Left forelimb (tissue), 1 donor: ENCODE measurements around the gene TSPAN17.
"Not testable (repeated sequence)": the region's sequence is repeated elsewhere in the genome, so short reads cannot be mapped to it uniquely, and the experiment has no call there.

ENCODE experiments used
- DNase-seq: peaks from one replicate; pipeline ENCODE4 v3.0.0-alpha.2; 2018; ENCODE audit warnings: low spot score

The TSPAN17 gene

DNA sequence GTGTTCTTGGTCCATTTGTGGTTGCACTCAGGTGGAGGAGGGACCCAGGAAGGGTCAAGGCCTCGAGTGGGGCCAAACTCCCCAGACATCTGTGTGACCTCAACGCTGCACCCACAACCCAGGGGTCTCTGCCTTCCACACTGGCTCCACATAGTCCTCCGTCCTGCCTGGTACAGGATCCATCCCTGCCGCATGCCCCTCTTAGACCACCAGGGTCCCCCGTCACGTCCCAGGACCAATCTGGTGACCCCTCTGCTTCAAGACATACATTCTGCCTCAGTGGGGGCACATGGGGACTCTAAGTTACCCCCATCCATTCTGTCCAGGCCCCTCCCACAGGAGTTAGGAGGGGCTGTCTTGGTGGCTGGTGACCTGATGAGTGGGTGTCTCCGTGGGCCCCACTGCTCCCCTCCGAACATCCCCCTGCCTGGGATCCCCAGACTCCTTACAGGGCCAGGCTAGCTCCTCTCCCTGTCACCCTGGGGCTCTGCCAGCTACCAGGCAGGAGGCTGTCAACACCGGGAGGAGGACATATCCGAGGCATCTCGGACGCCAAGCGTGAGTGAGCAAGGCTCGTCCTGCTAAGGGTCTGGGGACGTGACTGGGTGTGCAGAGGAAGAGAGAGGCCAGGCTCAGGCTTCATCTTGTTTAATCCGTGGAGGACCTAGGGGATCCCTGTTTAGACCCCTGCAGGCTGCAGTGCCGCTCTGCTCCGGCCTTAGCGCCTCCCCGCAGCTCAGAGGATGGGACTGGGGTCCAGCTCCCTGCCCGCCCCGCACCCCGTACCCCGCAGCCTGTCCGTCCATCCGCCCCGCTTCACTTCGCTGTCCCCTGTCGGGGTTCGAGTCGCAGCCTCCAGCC lies 32.3 kb downstream of the TSPAN17 start:
- no peak for DNase-seq

DNA sequence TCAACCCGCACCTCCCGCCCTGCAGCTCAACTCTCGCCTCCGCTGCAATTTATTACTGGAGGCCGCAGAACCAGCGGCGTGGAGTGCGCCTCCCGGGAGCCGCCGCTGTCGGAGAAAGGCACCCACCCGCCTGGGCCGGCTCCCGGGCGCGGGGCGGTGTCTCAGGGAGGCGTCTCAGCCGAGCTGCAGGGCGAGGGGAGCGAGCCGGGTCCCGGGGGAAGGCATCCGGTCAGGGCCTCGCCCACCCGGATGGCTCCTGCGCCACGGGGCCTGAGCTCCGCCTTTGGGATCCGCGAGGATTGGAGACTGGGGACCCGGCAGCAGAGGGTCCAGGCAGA lies 32.9 kb downstream of the TSPAN17 start:
- no peak for DNase-seq

DNA sequence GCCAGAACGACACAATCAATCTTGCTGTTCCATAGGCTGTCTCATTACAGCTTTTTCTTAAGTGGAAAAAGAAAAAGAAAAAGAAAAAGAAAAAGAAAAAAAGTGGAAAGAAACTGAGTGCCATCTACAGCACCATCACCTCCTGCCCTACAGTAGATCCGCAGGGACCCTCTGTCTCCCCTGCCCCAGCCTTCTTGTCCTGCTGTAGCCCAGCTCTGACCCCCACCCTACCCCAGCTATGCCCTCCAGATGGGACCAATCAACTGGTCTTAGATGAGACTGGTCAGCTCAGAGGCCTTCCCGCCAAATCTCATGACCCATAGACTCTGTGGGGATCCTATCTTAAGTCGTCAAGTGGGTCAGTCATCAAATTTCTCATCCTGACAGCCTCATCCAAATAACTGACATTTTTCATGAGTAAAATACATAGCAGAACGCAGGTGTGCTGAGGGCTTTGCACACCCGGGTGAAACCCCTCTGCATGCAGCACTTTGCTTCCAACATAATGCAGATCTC lies 34.8 kb downstream of the TSPAN17 start:
- no peak for DNase-seq

DNA sequence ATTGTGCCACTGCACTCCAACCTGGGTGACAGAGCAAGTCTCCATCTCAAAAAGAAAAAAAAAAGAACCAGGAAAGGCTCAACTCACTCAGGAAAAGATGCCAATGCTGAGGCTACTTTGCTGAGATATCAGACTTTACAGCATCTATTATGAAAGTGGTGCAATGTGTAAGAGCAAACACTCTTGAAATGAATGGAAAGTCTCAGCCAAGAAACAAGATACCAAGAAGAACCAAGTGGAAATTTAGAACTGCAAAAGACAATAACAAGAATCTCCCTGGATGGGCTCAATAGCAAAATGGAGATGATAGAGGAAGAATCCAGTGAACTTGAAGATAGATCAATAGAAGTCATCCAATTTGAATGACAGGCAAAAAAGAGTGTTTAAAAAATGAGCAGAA lies 37.7 kb downstream of the TSPAN17 start:
- no peak for DNase-seq

DNA sequence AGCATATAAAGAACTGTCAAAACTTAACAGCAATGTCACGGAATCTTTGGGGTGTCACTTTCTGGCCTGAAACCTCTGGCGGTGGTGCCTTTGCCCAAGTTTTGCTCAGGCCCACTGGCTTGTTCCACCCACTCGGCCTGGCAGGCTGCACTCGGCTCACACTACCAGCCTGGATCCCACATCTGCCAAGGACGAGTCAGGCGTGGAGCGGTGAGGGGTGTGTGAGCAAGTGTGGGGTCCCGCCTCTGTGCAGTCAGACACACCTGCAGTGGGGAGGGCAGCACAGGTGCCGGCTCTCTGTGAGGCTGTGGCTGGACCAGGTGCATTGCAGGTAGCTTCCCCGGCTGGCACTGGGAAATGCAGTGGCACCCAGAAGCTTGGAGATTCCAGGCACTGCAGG lies 40.0 kb downstream of the TSPAN17 start:
- no peak for DNase-seq

DNA sequence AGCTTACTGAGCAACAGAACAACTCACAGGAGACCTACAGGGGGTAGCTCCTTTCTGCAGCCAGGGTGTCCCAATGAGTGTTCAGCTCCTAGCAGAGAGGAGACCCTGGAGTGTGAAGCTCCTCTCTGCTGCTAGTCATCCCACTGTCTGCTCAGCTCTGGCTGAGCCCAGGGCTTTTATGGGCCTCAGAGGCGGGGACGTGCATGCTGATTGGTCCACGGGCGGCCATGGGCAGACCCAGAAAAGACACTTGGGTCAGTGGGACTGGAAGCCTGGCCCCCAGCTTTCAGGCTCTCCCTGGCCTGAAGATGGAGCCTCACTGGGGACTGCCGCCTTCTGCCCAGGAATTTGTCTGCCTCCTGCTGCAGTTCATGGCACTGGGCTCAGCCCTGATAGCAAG lies 40.6 kb downstream of the TSPAN17 start:
- DNase-seq = no peak

DNA sequence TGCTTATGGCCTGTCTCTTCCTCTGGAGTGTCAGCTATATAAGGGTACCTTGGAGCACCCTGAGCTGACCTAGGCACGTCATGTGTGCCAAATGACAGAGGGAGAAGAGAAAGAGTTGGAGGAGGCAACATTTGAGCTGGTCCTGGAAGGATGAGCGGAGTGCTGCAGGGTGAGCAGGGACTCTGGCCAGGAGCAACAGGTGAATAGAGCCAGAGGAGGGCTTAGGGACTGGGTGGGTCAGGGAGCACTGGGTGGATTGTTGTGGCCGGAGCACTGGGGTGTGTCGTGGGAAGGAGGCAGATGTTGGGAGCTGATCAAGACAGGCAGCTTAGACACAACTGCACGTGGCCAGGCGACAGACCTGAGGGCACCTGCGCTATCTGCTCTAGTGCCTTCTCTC lies 43.6 kb downstream of the TSPAN17 start:
- no peak for DNase-seq

DNA sequence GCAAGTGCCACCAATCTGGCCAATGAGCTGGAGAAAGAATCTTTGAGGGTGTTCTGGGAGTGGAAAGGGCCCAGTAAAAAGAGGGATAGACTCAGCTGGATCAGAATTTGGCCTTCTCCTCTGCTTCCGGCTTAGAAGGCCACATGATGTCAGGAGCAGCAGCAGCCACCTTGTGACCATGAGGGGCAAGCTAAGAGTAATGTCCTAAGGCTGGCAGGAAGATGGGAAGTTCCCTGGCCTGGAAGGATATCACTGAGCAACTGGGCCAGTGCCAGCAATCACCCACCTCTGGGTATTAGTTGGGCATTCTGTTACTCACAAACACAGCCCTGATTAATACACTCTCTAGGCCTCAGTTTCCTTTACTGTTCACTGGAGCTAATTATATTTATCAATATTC lies 44.2 kb downstream of the TSPAN17 start:
- DNase-seq = no peak

DNA sequence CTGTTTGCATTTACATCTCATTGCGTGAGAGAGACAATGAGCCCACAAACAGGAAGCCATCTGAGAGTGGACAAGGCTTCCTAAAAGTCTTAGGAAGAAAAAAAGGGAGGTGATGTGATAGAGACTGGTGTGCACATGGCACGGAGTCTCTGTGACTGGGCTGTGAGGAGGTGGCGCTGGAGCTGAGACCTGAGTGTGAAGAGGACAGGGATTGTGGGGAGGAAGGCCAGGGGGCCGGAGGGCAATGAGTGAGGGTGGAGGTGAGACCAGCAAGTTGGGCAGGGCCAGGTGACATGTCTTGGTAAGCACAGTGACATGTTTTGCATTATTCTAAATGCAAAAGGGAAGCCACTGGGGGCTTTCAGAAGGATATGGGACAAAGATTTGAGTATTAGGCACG lies 45.0 kb downstream of the TSPAN17 start:
- DNase-seq = no peak

DNA sequence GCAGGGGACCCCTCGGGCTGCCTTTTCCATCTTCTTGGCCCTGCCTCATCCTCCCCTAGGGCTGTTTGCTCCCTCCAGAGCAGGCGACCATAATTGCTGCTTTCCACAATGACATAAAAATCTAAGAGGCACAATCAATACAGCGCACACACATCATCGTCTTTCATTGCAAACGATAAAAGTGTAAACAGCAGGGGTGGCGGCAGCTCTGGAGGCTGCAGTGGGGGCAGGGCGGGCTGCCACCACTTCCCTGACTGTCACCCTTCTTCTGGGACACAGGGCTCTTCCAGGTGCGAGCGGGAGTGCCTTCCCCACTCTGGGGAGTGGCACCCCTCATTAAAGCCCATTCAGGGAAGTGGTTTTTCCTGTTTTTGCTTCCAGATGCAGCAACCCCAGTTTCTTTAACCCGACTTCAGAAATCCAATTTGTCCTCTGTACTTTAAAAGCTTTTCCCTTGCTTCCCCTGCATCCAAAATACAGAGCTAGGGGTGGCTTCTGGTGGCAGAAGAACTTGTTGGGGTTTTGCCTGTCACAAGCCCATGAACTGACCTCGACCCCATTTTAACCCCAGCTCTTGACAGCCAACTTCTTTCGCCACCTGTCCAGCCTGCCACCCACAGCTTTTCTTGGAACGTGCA lies 45.7 kb downstream of the TSPAN17 start:
- DNase-seq = no peak

DNA sequence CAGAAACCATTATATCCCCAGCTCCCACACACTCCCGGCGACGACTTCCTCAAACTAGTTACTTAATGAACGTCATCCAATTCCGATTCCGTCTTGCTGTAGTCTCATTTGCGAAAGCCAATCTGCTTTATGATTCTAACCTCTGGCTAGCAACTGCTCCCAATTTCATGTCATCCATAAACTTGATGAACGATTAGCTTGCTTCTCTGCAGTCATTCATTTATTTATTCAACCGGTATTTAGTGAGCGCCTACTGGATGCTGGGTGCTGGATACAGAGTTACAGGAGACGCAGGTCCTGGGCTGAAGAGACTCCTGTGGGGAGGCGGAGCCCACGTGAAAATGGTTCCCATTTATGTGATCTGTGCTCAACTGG lies 46.2 kb downstream of the TSPAN17 start:
- no peak for DNase-seq

DNA sequence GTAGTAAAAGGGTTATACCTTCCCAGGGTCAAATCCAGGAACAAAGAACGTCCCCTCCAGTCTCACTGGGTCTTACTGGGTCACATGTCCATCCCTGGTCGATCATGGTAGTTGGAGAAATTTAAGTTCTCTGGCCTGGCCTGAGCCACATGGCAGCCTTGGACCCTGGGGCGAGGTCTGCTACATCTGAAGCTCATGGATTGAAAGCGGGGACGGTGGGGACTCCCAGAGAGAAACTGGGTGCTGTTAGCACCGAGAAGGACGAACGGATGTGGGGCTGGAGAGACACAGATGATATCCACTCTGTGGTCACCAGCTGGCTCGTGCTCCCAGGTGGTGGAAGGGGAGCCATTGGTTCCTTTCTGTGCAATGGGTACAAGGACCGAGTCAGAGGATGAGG lies 46.9 kb downstream of the TSPAN17 start:
- DNase-seq = no peak

DNA sequence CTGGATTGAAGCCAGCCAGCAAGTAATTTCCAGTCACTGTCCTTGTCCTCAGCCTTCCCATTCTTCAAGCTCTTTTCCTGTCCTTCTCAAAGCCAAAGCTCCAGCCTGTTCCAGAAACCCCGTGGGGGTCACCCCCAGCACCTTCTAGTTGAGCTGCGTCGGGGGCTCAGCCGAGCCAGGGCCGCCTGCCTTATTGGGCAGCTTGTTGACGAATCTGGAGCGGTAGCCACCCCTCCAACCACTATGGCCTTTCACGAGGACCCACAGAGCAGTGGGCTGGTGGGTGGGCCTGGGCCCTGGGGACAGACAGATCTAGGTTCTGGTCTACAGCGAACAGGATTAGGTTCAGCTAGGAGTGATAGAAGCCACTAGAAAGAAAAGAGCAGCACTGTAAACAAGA lies 47.3 kb downstream of the TSPAN17 start:
- no peak for DNase-seq

DNA sequence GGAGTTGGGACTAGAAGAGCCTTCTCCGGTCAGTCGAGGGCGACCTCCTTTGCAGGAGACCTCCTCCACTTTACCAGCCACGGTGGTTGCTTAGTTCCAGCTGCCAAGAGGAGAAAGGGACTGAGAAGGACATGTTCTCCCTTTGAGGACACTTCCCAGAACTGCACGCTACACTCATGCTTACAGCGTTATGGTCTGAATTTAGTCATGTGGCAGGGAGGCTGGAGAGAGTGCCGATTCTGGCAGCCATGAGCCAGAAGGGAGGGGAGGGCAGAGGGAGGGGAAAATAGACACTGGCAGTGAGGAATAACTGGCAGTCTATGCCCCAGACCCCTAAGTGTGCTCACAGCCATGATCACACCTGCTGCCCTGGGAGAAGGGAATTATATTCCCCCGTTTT lies 47.8 kb downstream of the TSPAN17 start:
- no peak for DNase-seq

DNA sequence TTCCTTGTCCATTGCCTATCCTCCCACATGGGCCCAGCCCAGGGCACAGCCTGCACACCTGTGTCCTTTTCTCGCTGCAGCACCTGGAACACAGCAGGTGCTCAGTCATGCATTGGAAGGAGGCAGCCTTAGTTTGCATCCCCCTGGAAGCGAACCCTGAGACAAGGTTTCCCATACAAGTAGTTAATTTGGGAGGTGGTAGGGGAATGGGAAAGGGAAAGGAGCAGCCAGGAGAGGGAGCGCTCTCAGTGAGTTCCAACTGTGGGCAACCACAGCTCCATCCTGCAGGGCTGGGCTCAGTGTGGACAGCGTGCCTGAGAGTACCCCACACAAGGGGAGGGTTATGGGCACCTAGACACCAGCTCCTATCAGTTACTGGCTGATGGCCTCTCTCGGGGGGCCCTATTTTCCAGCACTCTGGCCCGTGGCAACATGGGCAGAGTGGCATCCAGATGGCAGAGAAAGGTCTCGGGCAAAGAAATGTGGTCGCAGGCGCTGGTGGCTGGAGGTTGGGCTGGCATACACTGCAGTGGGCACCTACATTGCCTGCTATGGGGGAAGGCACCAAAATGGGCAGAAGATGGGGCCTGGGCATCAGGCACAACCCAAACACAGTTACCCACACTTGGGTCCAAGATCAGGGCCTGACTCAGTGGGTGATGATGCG lies 50.1 kb downstream of the TSPAN17 start:
- no peak for DNase-seq

DNA sequence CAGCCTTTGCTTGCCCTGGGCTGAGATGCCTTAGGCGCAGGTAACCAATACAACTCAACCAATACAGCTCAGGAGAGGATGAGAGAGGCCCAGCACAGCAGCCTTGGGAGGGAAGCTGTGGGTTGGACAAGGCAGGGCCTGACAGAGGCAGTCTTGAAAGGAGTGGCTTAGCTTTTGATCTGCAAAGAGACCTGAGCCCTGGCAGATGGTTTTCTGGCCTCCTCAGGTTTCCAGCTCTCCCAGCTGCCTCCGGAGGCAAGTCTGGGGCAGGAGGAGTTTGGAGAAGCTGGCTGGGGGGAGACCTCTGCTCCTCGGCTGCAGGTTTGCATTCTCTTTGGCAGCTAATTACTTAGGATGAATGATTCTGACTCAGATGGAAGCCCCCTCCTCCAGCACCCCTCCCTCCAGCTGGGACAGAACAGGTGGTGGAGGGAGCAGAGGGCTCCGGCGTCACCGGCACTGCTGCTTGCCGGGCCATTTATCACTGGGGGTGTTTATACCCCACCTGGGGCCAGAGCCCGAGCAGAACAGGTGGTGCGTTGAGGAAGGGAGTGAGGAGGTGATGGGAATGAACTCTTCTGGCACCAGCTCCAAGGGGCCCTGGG lies 50.8 kb downstream of the TSPAN17 start:
- DNase-seq = no peak

DNA sequence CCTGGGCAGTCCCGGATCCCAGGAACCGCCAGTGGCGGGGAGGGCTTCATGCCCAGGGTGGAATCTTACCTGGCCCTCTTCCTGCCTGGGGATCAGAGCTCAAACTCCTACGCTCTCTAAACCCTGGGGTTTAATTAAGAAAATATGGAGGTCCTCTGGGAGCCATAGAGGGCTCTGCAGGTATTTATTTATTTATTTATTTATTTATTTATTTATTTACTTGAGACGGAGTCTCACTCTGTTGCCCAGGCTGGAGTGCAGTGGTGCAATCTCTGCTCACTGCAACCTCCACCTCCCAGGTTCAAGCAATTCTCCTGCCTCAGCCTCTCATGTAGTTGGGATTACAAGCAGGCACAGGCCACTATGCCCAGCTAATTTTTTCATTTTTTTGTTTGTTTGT lies 52.2 kb downstream of the TSPAN17 start:
- not testable (repeated sequence) for DNase-seq

DNA sequence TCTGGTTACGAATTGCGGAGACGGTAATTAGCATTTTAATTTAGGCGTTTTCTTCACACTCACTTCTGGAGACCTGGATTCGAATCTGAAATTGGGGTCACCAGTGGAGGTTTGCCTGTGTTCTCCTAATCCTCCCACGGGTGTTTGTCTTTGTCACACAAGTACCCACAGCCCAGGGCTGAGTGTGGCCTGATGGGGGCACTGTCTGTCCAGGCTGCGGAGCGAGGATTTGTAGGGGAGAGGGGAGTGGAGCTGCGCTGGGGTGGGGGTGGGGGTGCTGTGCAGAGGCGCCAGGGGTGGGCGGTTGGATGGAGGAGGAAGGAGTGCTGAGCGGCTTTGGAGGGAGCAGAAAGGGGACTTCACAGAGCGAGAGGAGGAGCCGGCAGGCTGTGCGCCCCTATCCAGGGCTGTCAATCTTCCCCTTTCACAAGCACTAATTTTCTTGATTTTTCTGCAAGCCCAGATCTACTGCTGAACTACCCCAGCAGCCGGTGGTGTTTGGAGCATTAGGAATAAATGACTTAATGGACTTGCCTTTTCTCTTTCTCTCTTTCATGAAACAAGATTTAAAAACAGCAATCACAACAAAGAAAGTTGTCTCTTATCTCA lies 53.1 kb downstream of the TSPAN17 start:
- DNase-seq = no peak

DNA sequence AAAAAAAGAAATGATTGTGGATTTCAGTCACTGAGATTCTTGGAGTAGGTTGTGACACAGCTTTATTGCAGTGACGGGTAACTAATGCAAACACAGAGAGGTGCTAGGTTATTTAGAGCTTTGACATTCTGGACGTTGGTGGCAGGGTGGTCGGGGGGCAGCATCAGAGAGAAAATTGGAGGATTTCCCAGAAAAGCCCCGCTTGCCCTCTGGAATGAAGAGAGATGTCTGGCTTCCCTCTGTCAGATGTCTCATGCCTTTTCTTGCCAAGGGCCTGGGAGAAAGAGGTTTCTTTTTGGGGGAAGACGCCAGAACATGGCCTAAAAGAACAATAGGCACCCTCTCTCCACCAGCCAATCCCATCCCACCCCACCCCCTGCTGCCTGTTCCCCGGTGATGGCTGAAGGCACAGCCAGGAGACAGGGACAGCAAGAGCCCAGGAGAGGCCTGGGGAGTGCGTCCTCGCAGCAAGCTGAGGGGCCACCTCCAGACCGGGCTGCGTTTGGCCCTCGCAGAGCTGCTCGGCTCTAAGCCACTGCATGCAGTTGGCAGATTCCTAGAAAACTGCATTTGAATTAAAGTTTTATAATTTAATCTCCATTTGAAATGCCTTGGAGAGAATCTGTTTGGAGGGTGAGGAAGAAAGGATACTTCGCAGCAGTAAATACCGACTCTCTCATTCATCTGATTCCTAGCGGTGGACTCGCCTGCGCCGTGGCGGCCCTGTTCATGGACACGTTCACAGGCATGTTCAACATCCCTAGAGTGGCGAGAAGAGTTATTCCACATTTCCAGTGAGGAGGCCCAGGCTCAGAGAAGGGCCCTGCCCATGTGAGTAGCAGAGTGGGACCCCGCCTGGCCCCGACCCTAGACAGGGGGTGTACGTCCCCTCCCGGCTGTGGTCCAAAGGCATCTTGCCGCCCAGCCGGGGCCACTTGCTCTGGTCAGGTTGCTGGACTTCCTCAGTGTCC lies 55.7 kb downstream of the TSPAN17 start:
- DNase-seq = no peak

DNA sequence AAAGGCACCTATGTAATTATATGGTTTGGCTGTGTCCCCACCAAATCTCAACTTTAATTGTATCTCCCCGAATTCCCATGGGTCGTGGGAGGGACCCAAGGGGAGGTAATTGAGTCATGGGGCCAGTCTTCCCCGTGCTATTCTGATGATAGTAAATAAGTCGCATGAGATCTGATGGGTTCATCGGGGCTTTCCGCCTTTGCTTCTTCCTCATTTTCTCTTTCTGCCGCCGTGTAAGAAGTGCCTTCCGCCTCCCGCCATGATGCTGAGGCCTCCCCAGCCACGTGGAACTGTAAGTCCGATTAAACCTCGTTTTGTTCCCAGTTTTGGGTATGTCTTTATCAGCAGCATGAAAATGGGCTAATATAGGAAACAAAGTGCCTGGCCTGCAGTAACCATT lies 56.6 kb downstream of the TSPAN17 start:
- no peak for DNase-seq

DNA sequence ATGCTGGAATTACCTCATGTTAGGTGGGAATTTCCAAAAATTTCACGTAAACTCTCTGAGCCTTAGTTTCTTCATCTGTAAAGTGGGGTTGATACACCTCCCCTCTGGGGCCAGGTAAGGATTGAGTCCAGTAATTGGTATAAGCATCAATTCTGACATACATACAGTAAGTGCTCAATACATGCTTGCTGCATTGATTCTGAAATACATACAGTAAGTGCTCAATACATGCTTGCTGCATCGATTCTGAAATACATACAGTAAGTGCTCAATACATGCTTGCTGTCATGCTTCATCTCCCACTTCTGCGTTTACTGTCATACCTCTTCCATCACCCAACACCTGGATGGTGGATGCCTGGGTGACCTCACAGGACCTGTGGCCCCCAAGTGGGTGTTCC lies 57.1 kb downstream of the TSPAN17 start:
- DNase-seq = no peak
